ENCODE results near the gene MX2.

DNA sequence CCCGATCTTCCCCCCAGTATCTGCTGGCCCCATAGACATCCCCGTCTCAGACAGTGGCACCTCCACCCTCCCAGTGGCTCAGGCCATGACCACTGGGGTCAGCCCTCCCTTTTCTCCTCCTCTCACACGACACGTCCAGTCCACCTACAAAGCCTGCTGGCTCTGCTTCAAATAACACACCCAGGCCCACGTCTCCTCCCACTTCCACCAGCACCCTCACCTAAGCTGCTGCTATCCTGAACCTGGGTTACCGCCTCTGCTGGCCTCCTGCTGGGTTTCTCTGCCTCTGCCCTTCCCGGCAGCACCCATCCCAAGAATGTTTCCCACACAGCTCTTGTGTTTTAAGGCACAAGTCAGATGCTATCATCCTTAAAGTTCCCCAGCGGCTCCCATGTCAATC lies 26.0 kb downstream of the MX2 start:
- TF ChIP-seq, protein P1, sequence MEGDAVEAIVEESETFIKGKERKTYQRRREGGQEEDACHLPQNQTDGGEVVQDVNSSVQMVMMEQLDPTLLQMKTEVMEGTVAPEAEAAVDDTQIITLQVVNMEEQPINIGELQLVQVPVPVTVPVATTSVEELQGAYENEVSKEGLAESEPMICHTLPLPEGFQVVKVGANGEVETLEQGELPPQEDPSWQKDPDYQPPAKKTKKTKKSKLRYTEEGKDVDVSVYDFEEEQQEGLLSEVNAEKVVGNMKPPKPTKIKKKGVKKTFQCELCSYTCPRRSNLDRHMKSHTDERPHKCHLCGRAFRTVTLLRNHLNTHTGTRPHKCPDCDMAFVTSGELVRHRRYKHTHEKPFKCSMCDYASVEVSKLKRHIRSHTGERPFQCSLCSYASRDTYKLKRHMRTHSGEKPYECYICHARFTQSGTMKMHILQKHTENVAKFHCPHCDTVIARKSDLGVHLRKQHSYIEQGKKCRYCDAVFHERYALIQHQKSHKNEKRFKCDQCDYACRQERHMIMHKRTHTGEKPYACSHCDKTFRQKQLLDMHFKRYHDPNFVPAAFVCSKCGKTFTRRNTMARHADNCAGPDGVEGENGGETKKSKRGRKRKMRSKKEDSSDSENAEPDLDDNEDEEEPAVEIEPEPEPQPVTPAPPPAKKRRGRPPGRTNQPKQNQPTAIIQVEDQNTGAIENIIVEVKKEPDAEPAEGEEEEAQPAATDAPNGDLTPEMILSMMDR (conservative IDR thresholded peaks at IDR 0.05 in 1 of 2, IDR thresholded peaks at IDR 0.05 in 1 of 2; ENCODE audit: extremely low read depth in 1 of 2, insufficient read depth in 1 of 2, low read depth in 1 of 2, low read length in 2 of 2), result no peak
- no peak for TF ChIP-seq EZH2 (IDR thresholded peaks at IDR 0.05; ENCODE audit: borderline replicate concordance, low read length)
